Medulla oblongata (tissue), 1 donor: ENCODE data around the gene FRMD4A.

Source experiments
- DNase-seq: peaks from one replicate; pipeline ENCODE4 v3.0.0-alpha.2; 2015; ENCODE audit errors: extremely low spot score

FRMD4A gene

GRCh38 chr10:14340051-14340744 lies 9.5 kb upstream of the FRMD4A start:
- no peak for DNase-seq

DNA sequence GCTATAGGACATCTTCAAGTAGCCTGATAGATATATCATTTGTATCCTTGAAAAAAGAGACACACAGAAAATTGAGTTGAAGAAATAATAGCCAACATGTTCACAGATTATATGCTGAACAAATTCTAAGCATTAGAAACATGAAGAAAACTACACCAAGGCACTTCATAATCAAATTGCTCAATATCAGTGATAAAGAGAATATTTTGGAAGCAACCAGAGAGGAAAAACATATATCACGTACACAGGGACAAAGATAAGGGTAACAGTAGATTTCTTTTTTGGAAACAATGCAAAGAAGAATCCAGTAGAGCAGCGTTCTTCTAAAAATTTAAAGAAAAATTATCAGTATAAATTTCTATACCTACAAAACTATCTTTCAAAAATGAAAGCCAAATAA lies 6.0 kb upstream of the FRMD4A start:
- DNase-seq: no peak

DNA sequence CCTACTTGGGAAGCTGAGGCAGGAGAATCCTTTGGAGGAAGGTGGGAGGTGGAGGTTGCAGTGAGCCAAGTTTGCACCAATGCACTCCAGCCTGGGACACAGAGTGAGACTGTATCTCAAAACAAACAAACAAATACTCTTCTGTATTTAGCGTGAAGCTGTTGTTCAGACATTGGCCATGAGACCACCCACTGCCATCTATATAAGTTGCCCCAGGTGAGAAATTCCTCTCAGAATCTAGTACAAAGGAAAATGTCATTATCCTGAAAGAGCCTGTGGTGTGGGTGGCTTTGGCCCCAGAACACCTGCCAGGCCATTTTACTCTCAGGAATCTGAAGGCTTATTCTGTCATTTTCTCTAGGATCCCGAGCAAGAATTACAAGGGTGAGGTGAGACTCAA lies 4.0 kb upstream of the FRMD4A start:
- DNase-seq: no peak

DNA sequence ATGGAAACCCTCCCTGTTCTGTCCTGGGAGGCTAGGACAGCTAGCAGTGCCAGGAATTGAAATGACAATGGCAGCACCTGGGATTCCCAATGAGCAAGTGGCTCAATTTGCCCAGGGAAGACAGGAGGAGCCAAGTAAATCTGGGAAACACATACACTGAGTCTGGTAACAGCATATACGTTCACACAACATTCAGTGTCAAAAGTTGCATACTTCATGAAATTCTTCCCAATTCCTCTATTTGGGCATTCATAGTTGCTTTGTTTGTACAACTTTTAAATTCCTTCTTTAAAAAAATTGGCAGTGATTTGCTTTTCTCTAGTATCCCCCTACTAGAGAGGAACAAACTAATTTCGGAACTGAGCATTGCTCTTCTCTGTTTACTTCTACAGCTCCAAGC lies 2.9 kb upstream of the FRMD4A start:
- DNase-seq: no peak

GRCh38 chr10:14332903-14333302 lies 2.2 kb upstream of the FRMD4A start:
- DNase-seq: no peak

- no peak for DNase-seq
These were observed 964 bp downstream of the FRMD4A start for GRCh38 chr10:14329746-14330173.

DNA sequence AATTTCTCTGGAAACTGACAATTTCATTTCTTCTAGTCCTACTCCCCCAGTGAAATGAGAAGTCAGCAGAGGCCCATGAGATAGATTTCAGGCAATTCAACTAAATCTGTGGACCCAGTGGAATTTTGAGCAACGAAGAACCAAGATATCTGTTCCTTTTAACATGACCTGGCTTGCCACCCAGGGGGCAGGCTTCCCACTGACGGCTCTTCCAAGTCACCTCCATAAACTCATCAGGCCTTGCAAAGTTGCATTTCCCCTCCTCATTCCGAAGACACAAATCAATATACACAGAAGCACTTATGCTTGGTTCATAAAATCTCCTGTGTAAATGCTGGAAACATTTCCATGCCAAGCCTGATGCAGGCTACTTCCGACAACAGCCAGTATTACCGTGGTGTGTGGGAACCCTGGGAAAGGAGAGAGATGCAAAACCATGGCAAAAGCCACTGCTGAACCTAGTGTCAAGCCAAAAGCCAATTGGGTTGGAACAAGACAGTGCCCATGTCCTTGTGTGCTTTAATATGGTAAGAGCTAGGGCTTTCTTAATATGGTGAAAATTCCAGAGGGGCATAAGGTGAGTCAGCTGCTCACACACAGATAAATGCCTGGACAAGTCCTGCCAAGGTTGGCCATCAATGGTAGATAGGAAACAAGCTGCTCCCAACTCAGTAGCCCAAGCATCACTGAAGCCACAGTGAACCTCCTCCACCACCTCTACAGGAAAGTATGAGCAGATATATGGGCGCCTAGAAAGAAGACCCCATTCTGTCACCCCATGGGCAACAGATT lies 1.6 kb downstream of the FRMD4A start:
- DNase-seq: no peak

DNA sequence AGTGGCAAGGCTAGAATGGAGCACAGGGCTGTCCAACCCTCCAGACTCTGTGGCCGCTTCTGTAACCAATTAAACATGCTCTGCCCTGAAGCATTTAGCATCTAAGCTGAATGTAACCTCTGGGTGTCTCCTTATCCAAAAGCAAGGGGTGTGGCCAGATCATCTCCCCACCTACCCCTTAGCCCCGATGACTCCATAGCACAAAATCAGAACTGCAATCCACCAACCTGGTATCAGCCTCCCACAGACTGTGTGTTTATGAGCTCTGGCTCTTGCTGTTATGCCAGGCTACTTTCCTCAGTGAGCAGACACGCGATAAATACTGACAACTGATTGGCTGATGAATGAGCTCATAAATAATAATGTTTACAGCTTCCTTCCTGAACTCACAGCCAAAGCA lies 3.2 kb downstream of the FRMD4A start:
- DNase-seq: no peak

- DNase-seq: no peak
These were observed 4.1 kb downstream of the FRMD4A start for GRCh38 chr10:14326581-14326980.

DNA sequence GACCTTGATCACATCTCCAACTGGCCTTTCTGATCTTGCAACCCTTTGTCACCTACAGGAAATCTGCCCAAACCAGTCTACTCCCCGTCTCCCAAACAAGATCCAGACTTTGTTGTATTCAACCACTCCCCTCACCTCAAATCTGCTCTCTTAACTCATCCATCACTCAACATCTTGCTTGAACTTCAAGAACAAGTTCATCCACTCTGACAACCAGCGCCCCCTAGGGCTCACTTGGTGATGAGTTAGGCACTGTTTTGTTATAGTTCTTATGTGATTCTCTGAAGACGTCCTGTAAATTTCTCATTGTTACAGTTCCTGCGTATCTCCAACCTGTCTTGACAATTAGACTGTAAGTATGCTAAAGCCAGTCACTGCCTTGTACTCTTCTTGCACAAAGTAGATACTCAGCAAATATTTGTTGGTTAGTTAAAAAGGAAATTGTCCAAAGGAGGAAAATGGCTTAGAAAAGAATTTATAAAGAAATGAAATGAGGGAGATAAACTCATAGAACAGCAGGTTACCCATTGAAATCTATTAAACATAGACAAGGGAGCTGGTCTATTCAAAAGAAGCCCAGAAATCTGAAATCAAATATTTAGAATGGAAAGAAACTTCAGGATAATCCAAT lies 5.3 kb downstream of the FRMD4A start:
- peak; percentile 25 for DNase-seq

GRCh38 chr10:14322526-14323188 lies 8.1 kb downstream of the FRMD4A start:
- no peak for DNase-seq

DNA sequence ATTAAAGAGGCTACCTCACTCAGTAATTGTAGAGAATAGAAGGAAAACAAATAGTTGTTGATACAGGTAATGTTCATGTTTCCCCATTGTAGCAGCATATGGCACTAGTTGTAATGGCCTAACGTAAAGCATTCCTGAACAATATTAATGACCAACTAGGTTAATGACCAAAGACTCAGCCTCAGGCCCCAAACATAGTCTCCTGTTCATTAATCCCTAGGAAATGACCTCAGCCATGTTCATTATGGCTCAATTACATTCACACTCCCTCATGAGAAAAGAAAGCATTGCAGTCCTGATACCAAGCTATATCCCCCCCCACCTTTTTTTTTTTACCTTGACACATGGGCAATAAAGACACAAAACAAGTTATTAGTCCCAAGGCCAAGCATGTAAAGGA lies 12.7 kb downstream of the FRMD4A start:
- no peak for DNase-seq

DNA sequence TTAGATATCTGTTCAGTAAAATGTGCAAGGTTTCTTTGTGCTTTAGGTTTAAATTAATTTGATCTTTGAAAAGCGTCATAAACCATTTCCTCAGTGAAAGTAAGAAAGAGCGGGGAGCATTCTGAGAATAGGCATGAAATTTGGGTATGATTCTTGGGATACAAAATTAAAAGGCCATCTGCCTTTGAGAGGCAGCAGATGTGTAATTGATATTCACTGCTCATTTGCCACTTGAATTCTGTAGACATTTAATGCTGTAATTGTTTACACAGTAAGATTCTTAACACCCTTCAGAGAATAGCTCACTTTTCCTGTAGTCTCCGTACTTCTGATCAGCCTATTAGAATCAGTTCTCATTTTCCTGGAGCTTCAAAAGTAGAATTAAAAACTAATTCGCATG lies 18.7 kb downstream of the FRMD4A start:
- no peak for DNase-seq

DNA sequence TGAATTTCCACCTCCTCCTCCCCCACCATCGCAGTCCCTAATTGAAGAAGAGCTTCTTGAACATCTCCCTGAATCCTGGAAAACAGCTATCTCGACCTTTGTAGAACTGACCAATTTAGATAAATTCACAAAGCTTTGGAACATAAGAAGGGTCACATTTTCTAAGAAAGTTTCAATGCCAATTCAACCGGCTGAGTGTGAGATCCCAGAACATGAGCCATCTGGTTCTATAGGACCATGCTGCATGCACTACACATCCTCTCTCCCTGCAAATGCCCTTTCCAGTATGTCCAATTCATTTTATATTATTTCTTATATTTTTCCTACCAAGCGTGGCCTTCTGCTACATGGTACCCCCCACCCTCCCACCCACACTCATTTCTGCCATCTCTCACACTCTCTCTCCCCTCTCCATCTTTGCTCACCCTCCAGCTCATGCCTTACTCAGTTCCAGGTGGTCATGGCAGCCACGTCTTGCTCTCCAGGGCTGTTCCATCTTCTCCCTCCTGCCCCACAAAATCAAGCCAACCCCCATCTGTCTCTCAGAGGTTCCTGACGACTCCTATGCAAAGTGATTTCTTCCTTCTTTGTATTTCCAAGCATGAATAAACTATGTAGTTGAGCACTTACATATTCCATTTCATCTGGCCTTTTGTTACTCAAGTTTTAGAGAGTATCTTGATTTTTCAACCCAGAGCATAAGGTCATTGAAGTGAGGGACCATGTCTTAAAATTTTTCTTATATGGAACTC lies 19.3 kb downstream of the FRMD4A start:
- DNase-seq: no peak

DNA sequence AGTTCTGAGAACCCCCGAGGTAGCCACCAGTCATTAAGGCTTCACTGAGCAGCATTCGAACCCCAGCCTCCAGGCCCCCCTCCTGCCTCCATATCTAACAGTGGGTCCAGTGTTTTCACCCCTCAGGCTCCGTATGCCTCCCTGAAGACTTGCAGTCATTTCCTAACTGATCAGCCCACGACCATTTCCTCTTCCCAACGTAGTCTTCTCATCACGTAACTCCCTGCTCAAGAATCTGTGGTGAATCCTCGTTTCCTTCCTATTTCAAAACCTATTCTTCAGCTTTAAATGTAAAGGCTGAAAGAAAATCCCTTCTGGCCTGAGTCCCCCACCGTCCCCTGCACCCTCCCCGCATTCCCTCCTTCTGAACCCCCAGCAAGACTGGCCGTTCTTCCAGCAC lies 21.1 kb downstream of the FRMD4A start:
- DNase-seq: no peak

DNA sequence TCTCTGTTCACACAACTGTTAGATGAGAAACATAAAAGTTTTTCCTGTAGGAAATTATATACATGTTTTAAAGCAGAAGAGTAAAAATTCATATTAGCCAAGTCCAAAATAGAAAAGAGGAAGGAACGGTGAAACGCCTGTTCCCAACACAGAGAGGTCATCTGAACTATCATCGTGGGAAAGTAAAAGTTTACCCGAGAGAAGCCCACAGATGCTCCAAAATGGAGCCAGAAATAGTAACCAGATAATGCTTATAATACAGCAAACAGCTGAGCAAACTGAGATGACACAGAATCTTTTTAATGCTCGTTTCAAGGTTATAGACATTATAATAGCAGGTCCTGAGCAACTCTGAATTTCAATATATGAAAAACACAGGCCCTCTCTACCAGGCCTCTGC lies 24.5 kb downstream of the FRMD4A start:
- DNase-seq: no peak

GRCh38 chr10:14304046-14304445 lies 26.7 kb downstream of the FRMD4A start:
- no peak for DNase-seq

- no peak for DNase-seq
These were observed 28.7 kb downstream of the FRMD4A start for GRCh38 chr10:14302035-14302434.

DNA sequence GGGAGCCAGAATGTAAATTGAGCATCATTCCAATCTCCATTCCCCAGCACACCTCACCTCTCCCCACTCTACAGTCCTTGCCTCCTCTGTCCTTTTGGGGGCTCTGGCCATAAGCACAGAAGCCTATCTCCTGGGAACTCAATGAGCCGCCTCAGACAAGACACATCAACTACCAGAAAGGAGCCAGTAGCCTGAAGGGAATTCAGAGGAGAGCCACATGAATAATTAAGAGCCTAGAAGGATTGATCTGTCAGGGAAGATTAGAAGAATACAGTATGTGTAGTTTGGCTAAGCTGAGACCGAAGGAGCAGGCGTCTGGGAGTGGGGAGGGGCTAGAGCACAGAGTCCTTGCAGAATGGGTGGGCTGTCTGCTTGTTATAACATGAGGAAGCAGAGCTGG lies 31.2 kb downstream of the FRMD4A start:
- DNase-seq: no peak

DNA sequence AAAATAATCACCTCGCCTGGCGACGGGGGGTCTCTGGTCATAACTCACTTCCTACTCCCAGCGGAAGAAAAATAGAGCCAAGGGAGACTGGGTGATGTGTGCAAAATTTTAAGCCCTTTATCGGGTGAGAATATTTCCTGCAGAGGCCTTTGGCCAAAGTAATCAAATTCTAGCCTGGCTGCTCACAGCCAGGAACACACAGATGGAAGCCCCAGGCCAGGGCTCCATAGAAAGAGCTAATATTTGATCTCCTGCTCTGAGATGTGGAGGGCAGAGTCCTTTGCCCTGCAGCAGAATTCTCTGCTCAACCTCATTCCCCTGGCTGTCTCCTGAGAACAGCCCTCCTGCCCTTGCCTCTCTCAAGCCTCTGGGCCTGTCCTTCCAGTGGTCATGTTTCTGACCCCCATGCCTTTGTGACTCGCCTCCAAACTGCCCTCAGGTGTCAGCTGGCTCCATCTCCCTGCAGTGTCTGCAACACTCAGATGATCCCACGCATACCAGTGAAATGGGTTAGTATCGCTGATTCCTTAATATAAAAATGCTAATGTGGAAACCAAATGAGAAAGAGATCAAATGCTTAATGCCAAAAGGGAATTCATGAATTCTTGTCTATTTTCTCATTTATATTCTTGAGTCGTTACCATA lies 34.5 kb downstream of the FRMD4A start:
- DNase-seq: no peak
